Naive thymus-derived CD8-positive, alpha-beta T cell (primary cell): Measurements from ENCODE around the gene IFIT2. TPM values are rescaled to one million over a fixed set of nuclear protein-coding genes. Genes with fewer than 3 reads are reported as not detected.

Source experiments
- ATAC-seq, 2 donors: fragments of 150-1000 bp; cut with Tn5 transposase in 1 of 2; sonication (Bioruptor Pico), chemical (Tn5 transposase) in 1 of 2; 1 replicate in 1 of 2; 2 replicates in 1 of 2; pipeline ENCODE4 v1.10.0; 2021; ENCODE audit warnings: mild to moderate bottlenecking in 2 of 2, moderate library complexity in 2 of 2
- POLR2A ChIA-PET: fragments of 350-600 bp; sonication (Branson Sonifier 250); formaldehyde crosslinking; loops from one replicate; lab custom pipeline; 2021; ENCODE audit warnings: antibody characterized with exemption; lab: Charles Lee
- DNase-seq, 10 donors: peaks; one replicate each; pipeline versions ENCODE4 v3.0.0 to v3.0.0-alpha.2; 2020 to 2022
- H3K27ac Mint-ChIP-seq, 10 donors: one replicate each; pipeline ENCODE4 v1.8.0; 2020 to 2022; ENCODE audit warnings: mild to moderate bottlenecking in 10 of 10, mixed read lengths in 10 of 10, moderate library complexity in 4 of 10, inconsistent platforms in 1 of 10
- H3K27me3 Mint-ChIP-seq, 5 donors: one replicate each; pipeline ENCODE4 v1.8.0; 2021 to 2022; ENCODE audit warnings: mixed read lengths in 5 of 5
- H3K36me3 Mint-ChIP-seq, 3 donors: one replicate each; pipeline ENCODE4 v1.8.0; 2020 to 2022; ENCODE audit warnings: mixed read lengths in 3 of 3, mild to moderate bottlenecking in 2 of 3, inconsistent platforms in 1 of 3
- H3K4me1 Mint-ChIP-seq, 4 donors: one replicate each; pipeline ENCODE4 v1.8.0; 2021 to 2022; ENCODE audit warnings: mixed read lengths in 4 of 4
- H3K4me3 Mint-ChIP-seq, 10 donors: one replicate each; pipeline ENCODE4 v1.8.0; 2020 to 2022; ENCODE audit warnings: mild to moderate bottlenecking in 10 of 10, mixed read lengths in 10 of 10, moderate library complexity in 6 of 10, inconsistent platforms in 1 of 10
- H3K9me3 Mint-ChIP-seq, 9 donors: one replicate each; pipeline ENCODE4 v1.8.0; 2020 to 2022; ENCODE audit warnings: mixed read lengths in 9 of 9, mild to moderate bottlenecking in 3 of 9, inconsistent platforms in 1 of 9, moderate library complexity in 1 of 9
- polyA plus RNA-seq, 3 donors: library from polyadenylated mRNA; unstranded; fragments of 300-500 nt; fragmentation: Illumina TruSeq; gene quantifications; one replicate each; pipeline ENCODE4 v1.2.3, GENCODE V29; 2021
- total RNA-seq, 8 experiments: library from RNA in 2 of 8; stranded (reverse) in 2 of 8; gene quantifications; one replicate each; pipeline ENCODE4 v1.2.3 and lab custom pipeline; 2021 to 2026

Gene IFIT2
- total and polyA plus RNA-seq, 5 experiments from 2014 or later = 3.7 to 7.0 (median 5.7) TPM

GRCh38 chr10:89266721-89267453 is 35.0 kb upstream of the IFIT2 start:
- no peak overlapping the region for H3K27ac Mint-ChIP-seq
- DNase-seq (no peak), ATAC-seq (no peak)
- no peak overlapping the region for H3K4me3 Mint-ChIP-seq
- POLR2A ChIA-PET = no interaction called here
- H3K27me3 Mint-ChIP-seq = peaks cover 0 to 1% (median 0%) of the 10 kb centered on the region in 5 donors
- no peaks in the 10 kb centered on the region for H3K4me1 Mint-ChIP-seq
- H3K36me3 Mint-ChIP-seq = no peaks in the 10 kb centered on the region
- H3K9me3 Mint-ChIP-seq = peaks cover 0 to 2% (median 0%) of the 10 kb centered on the region in 9 donors

- Mint-ChIP-seq H3K4me3 (no peak overlapping the region), H3K4me1 (no peaks in the 10 kb centered on the region), H3K9me3 (no peaks in the 10 kb centered on the region), H3K27me3 (peaks cover 0 to 1% (median 0%) of the 10 kb centered on the region in 5 donors), H3K27ac (no peak overlapping the region), H3K36me3 (no peaks in the 10 kb centered on the region)
- DNase-seq = no peak
- POLR2A ChIA-PET = no interaction called here
- no peak for ATAC-seq
Measured at GRCh38 chr10:89269433-89270152, 32.3 kb upstream of the IFIT2 start.

GRCh38 chr10:89270153-89270483 is 31.7 kb upstream of the IFIT2 start:
- no peaks in the 10 kb centered on the region for H3K36me3 Mint-ChIP-seq
- H3K27me3 Mint-ChIP-seq = peaks cover 0 to 3% (median under 1%) of the 10 kb centered on the region in 5 donors
- ATAC-seq (no peak), DNase-seq (no peak)
- no peak overlapping the region for H3K27ac Mint-ChIP-seq
- H3K9me3 Mint-ChIP-seq = no peaks in the 10 kb centered on the region
- POLR2A ChIA-PET = no interaction called here
- no peak overlapping the region for H3K4me3 Mint-ChIP-seq
- no peaks in the 10 kb centered on the region for H3K4me1 Mint-ChIP-seq

- Mint-ChIP-seq H3K36me3 (no peaks in the 10 kb centered on the region), H3K9me3 (no peaks in the 10 kb centered on the region), H3K27me3 (peaks cover 0 to 7% (median 4%) of the 10 kb centered on the region in 5 donors), H3K4me3 (no peak overlapping the region), H3K4me1 (no peaks in the 10 kb centered on the region), H3K27ac (no peak overlapping the region)
- POLR2A ChIA-PET = no interaction called here
- DNase-seq = no peak
- ATAC-seq = no peak
Measured at GRCh38 chr10:89271532-89271931, 30.3 kb upstream of the IFIT2 start.

- no peak for DNase-seq
- no peaks in the 10 kb centered on the region for H3K4me1 Mint-ChIP-seq
- no peaks in the 10 kb centered on the region for H3K36me3 Mint-ChIP-seq
- H3K9me3 Mint-ChIP-seq = no peaks in the 10 kb centered on the region
- no peak for ATAC-seq
- no peak overlapping the region for H3K27ac Mint-ChIP-seq
- peaks cover 0 to 7% (median 4%) of the 10 kb centered on the region in 5 donors for H3K27me3 Mint-ChIP-seq
- no peak overlapping the region for H3K4me3 Mint-ChIP-seq
- POLR2A ChIA-PET = no interaction called here
Measured at GRCh38 chr10:89273680-89274079, 28.2 kb upstream of the IFIT2 start.

- Mint-ChIP-seq H3K27me3 (peaks cover 0 to 7% (median 4%) of the 10 kb centered on the region in 5 donors), H3K4me3 (no peak overlapping the region), H3K9me3 (no peaks in the 10 kb centered on the region), H3K4me1 (no peaks in the 10 kb centered on the region), H3K36me3 (no peaks in the 10 kb centered on the region), H3K27ac (no peak overlapping the region)
- POLR2A ChIA-PET = no interaction called here
- no peak for ATAC-seq
- no peak for DNase-seq
Measured at GRCh38 chr10:89274928-89275327, 26.9 kb upstream of the IFIT2 start.

- Mint-ChIP-seq H3K27ac (no peak overlapping the region), H3K4me1 (no peaks in the 10 kb centered on the region)
- POLR2A ChIA-PET = no interaction called here
Measured at GRCh38 chr10:89275383-89275782, 26.5 kb upstream of the IFIT2 start.

GRCh38 chr10:89278034-89278535 is 23.8 kb upstream of the IFIT2 start:
- ATAC-seq = no peak
- POLR2A ChIA-PET = no interaction called here

More at GRCh38 chr10:89275383-89275782, 26.5 kb upstream of the IFIT2 start:
- H3K27me3 Mint-ChIP-seq = peaks cover 0 to 7% (median 4%) of the 10 kb centered on the region in 5 donors
- H3K36me3 Mint-ChIP-seq = no peaks in the 10 kb centered on the region
- no peak overlapping the region for H3K4me3 Mint-ChIP-seq
- ATAC-seq = no peak
- no peaks in the 10 kb centered on the region for H3K9me3 Mint-ChIP-seq
- no peak for DNase-seq

GRCh38 chr10:89278900-89279392 is 22.9 kb upstream of the IFIT2 start:
- POLR2A ChIA-PET = no interaction called here
- Mint-ChIP-seq H3K4me1 (peaks cover 0 to 3% (median 0%) of the 10 kb centered on the region in 4 donors), H3K4me3 (no peak overlapping the region), H3K27ac (no peak overlapping the region), H3K9me3 (no peaks in the 10 kb centered on the region), H3K27me3 (peaks cover 0 to 7% (median 4%) of the 10 kb centered on the region in 5 donors), H3K36me3 (no peaks in the 10 kb centered on the region)
- ATAC-seq (no peak), DNase-seq (no peak)

More at GRCh38 chr10:89278034-89278535, 23.8 kb upstream of the IFIT2 start:
- Mint-ChIP-seq H3K27ac (no peak overlapping the region), H3K4me3 (no peak overlapping the region), H3K9me3 (no peaks in the 10 kb centered on the region), H3K27me3 (peaks cover 0 to 7% (median 4%) of the 10 kb centered on the region in 5 donors), H3K4me1 (no peaks in the 10 kb centered on the region), H3K36me3 (no peaks in the 10 kb centered on the region)
- no peak for DNase-seq

GRCh38 chr10:89279421-89279869 is 22.4 kb upstream of the IFIT2 start:
- peaks cover 0 to 7% (median 4%) of the 10 kb centered on the region in 5 donors for H3K27me3 Mint-ChIP-seq
- no peak for ATAC-seq
- no peak for DNase-seq
- H3K4me1 Mint-ChIP-seq = peaks cover 0 to 3% (median 0%) of the 10 kb centered on the region in 4 donors
- H3K27ac Mint-ChIP-seq = no peak overlapping the region
- H3K4me3 Mint-ChIP-seq = no peak overlapping the region
- POLR2A ChIA-PET = no interaction called here
- no peaks in the 10 kb centered on the region for H3K9me3 Mint-ChIP-seq
- no peaks in the 10 kb centered on the region for H3K36me3 Mint-ChIP-seq

GRCh38 chr10:89280508-89280907 is 21.3 kb upstream of the IFIT2 start:
- Mint-ChIP-seq H3K27me3 (peaks cover 0 to under 1% (median 0%) of the 10 kb centered on the region in 5 donors), H3K4me1 (peaks cover 0 to 3% (median 0%) of the 10 kb centered on the region in 4 donors), H3K9me3 (no peaks in the 10 kb centered on the region), H3K4me3 (no peak overlapping the region), H3K27ac (no peak overlapping the region), H3K36me3 (no peaks in the 10 kb centered on the region)
- no peak for ATAC-seq
- DNase-seq = no peak
- POLR2A ChIA-PET = no interaction called here

- Mint-ChIP-seq H3K4me3 (no peak overlapping the region), H3K27ac (no peak overlapping the region), H3K36me3 (no peaks in the 10 kb centered on the region), H3K9me3 (no peaks in the 10 kb centered on the region), H3K27me3 (peaks cover 0 to 4% (median 3%) of the 10 kb centered on the region in 5 donors), H3K4me1 (peaks cover 0 to 3% (median 0%) of the 10 kb centered on the region in 4 donors)
- DNase-seq (no peak), ATAC-seq (no peak)
- POLR2A ChIA-PET = no interaction called here
Measured at GRCh38 chr10:89281606-89282395, 20.0 kb upstream of the IFIT2 start.
